GM06990 (cell line): ENCODE measurements around the gene EML5.

ENCODE experiments used
- DNase-seq: peaks from one replicate; pipeline ENCODE4 v3.0.0-alpha.2; 2011; ENCODE audit not compliant: insufficient read length; ENCODE audit errors: extremely low read depth
- H3K27me3 ChIP-seq: replicated peaks from 2 replicates; pipeline ENCODE4 v1.6.0; 2011; ENCODE audit warnings: low read length; ENCODE audit not compliant: control insufficient read depth, insufficient read depth
- H3K36me3 ChIP-seq: 2 replicates; pipeline ENCODE4 v1.5.1; 2011; ENCODE audit warnings: low read length; ENCODE audit not compliant: control insufficient read depth, insufficient read depth
- H3K4me3 ChIP-seq: replicated peaks from 2 replicates; pipeline ENCODE4 v1.5.1; 2011; ENCODE audit warnings: low read depth, mild to moderate bottlenecking, control low read depth, low read length
- CTCF ChIP-seq: IDR thresholded peaks from 2 replicates; pipeline ENCODE4 v1.5.1; 2011; ENCODE audit warnings: low read length, control low read depth, mild to moderate bottlenecking, inconsistent platforms; ENCODE audit not compliant: insufficient read depth, poor library complexity, severe bottlenecking

The EML5 gene

GRCh38 chr14:88597038-88597437 is 195.7 kb downstream of the EML5 start:
- no peak for DNase-seq
- Histone ChIP-seq H3K4me3 (no peak overlapping the region), H3K27me3 (no peaks in the 10 kb centered on the region), H3K36me3 (peaks cover 2% of the 10 kb centered on the region; the same call in 1 of the 2 replicates)
- TF ChIP-seq CTCF, result no peak

DNA sequence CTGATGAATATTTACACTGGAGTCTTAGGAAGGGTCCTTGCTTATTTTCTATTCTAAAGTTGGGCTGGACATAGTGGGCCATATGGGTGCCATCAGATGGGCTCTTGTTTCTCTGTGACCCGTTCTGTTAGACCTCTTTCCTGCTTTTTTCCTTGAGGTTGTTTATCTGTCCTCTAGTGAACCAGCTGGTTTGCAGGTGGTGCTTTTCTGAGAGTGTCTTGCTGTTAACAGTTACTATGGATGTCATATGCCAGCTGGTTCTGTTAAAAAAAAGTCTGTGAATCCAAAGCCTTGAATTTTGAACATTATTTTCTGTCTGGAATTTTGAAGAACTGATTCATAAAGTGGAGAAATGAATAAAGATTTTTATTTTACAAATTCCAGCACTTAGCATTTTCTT is 200.7 kb downstream of the EML5 start:
- H3K4me3 ChIP-seq, result no peak overlapping the region
- H3K36me3 ChIP-seq, result no peaks in the 10 kb centered on the region; the same call in 1 of the 2 replicates
- no peaks in the 10 kb centered on the region for H3K27me3 ChIP-seq
- TF ChIP-seq CTCF, result no peak
- DNase-seq, result no peak

GRCh38 chr14:88590173-88590572 is 202.6 kb downstream of the EML5 start:
- Histone ChIP-seq H3K4me3 (no peak overlapping the region), H3K27me3 (no peaks in the 10 kb centered on the region), H3K36me3 (no peaks in the 10 kb centered on the region; the same call in 1 of the 2 replicates)
- DNase-seq, result no peak
- TF ChIP-seq CTCF, result no peak

GRCh38 chr14:88588081-88588480 is 204.7 kb downstream of the EML5 start:
- no peak overlapping the region for H3K4me3 ChIP-seq
- TF ChIP-seq CTCF, result no peak
- no peaks in the 10 kb centered on the region for H3K27me3 ChIP-seq
- DNase-seq, result no peak
- peaks cover 3% of the 10 kb centered on the region for H3K36me3 ChIP-seq

- Histone ChIP-seq H3K36me3 (peaks cover 8% of the 10 kb centered on the region), H3K27me3 (no peaks in the 10 kb centered on the region), H3K4me3 (no peak overlapping the region)
- DNase-seq, result no peak
- TF ChIP-seq CTCF, result no peak
Observed at GRCh38 chr14:88584451-88584850, 208.3 kb downstream of the EML5 start.

DNA sequence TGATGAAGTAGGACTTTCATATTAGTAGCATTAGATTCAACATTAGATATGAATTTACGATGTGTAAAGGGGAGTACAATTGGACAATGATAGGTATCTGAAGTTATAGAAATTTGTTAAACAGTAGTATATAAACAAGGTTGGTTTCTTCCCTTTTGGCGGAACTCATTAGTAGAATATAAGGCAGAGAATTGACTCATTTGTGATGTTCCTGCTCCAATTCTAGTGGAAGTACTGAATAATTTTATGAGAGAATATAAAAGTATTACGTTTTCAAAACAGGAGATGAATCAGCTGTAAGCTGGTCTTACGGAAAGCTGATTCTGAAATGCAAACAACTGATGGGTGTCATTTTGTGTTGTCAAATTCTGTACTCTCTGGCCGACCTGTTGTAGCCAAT is 216.5 kb downstream of the EML5 start:
- Histone ChIP-seq H3K36me3 (peaks cover 10% of the 10 kb centered on the region), H3K27me3 (no peaks in the 10 kb centered on the region), H3K4me3 (no peak overlapping the region)
- TF ChIP-seq CTCF, result no peak
- no peak for DNase-seq
